GM21367 (cell line): Measurements from ENCODE around the gene HSDL1.
A peak's percentile ranks its signal among the peaks of the same experiment; 100 is the strongest.

ENCODE experiments used
- ATAC-seq: cut with Tn5 transposase; IDR thresholded peaks from one replicate; pipeline ENCODE4 v1.9.1; 2021; ENCODE audit not compliant: unreplicated experiment

HSDL1 gene

DNA sequence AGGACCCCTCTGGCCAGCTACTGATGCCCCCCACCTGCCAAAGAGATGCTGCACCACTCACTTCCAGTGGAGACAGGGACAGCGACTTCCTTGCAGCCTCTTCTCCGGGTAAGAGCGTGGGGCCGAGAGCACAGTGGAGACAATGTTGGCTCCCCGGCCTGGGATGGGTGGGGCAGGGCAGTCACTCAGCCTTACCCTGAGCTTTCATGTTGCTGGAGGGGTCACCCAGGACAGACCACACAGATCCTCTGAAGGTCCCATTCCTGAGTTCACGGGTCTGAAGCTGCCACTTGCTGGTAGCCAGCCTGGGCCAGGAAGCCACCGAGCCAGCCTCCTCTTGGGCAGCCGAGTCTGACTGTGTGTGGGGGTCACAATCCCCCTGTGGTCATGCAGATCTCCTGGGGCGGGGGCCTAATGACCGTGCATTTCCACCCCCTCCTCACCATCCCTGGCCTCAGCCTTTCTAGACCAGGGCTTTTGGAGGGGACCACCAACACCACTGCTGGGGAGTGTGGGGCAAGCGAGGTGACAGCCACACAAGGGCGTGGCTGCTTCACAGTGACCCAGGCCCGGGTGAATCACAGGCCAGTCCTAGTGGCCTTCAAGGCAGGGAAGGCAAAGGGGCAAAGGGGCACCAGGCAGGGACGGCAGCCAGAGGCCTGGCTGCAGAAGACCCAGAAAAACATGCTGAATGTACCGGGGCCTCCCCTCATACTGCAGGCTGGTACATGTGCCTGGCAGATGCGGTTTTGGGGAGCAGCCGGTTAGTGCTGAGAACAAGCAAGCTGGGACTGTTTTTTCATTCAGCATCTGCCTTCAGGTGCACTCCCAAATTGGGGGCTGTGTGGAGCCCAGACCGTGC, 31.4 kb upstream of the HSDL1 start:
- no peak for ATAC-seq

DNA sequence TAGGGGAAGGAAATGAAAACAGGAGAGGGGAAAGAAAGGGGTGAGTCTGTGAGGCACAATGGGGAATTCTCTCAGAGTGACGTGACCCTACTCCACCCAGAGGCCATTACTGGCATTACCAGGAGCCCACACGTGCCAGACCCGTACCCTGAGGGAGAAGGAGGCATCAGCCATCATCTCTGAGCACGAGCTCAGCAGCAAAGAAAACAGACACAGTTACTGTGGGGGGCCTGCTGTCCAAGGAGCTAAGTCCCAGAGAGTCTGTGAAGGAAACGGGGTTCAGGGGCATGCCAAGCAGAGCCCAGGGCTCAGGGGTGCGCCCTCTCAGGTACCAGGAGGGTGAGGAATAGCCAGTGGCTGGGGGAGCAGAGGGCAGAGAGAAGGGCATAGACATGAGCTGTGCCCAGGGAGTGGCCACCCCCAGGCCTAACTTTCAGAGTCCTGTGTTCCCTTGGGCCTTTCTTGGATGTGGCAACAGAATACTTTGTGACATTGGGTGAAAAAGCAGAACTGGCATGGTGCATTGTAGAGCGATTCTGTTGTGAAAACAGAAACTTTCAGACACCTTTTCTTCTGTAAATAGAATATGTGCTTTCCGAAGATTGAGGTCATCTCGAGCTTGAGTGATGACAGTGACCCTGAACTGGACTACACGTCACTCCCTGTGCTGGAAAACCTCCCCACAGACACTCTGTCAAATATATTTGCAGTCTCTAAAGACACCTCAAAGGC, 30.5 kb upstream of the HSDL1 start:
- peak; percentile 79 for ATAC-seq

DNA sequence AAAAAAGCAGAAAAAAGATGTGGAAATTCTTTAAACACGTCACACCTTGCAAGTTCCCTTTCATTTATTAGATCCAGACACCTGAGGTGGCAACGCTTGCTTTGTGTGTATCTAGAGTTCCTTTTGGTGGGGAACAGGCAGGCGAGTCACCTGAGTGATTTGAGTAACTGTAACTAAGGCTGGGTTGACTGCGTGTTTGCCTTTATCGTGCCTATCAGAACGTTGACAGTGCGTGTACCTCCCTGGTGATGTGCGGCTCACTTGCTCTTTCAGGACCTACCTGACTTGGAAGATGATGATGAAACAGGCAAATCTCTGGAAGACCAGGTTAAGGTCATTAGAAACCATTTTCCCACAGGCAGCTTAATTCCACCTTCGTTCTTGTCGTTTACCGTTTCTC, 29.4 kb upstream of the HSDL1 start:
- ATAC-seq = no peak

GRCh38 chr16:84169765-84170310, 24.9 kb upstream of the HSDL1 start:
- ATAC-seq = no peak

DNA sequence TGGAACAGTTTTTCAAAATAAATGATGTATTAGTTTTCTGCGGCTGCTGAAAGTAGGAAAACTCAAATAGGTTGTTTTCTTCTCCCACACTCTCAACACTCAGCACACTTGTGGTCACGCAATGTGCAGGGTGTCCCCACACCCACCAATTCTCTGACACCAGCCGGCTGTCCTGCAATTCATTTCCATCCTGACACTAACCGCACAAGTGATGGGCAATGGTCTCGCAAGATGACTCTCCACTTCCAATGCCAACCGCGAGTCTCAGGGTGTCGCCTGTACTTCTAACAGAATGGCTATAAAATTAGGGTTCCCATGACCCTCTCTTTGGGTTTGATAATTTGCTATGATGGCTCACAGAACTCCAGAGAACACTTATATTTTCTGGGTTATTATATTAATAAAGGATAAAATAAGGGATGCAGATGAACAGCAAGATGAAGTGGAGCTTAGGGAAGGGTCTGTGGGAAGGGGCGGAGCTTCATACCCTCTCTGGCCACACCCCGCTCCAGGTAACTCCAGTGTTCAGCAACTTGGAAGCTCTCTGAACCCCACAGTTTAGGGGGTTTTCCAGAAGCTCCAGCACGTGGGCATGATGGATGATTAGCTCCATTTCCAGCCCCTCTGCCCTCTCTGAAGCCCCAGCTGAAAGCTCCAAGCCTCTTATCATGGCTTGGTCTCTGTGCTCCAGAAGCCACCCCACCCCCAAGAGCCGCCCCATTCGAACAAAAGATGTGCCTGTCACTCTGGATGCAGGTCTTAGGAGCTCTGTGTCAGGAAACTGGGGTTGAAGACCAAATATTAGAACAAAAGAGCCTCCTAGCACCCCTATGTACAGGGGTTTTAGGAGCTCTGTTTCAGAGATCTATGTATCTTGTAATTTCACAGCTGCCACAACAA, 22.1 kb upstream of the HSDL1 start:
- ATAC-seq = no peak

DNA sequence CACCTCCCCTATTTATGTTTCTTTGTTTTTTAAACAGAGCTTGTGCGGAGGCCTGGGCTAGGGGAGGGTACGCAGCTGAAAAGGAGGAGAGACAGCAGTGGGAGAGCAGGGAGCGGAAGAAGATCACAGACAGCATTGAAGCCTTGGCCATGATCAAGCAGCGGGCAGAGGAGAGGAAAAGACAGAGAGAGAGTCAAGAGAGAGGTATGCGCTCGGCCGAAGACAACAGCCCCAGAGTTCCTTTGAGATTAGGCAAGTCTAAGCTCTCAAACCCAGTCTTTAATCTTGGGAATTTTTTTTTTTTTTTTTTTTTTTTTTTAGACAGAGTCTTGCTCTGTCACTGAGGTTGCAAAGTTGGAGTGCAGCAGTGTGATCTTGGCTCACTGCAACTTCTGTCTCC, 20.8 kb upstream of the HSDL1 start:
- ATAC-seq = no peak

DNA sequence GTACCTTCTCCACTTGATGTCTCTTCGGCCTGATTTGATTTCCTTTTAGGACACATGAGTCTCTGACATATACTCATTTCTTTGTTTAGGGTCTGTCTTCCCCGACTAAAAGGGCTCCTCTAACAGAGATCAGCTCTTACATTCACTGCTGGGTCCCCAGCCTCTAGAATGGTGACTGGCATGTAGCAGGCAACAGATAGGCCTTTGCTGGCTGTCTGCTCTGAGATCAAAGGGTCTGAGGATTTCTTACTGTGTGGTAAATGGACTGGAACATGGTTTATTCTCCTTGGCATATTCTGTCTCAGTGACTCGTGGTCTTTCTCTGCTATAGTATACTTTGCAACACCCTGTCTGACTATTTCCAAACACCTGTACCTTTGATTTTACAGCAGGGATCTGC, 16.8 kb upstream of the HSDL1 start:
- no peak for ATAC-seq

- ATAC-seq = no peak
These were observed 16.1 kb upstream of the HSDL1 start for GRCh38 chr16:84161037-84161436.

DNA sequence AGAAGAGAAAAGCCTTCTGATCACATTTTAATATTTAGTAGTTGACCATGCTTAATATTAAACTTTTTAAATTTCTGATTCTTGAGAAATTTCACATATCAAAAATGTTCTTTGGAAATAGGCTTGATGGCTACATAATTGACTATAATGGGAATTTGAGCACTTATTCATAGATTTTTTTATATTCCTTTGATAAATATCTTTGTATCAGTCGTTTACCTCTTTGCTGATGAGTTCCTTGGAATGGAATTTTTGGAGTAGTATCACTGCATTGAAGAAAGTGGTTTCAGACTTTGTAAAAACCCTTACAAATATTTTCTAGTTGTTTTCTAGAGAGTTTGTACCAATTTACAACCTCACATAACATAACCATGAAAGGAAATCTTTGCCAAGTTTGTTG, 14.8 kb upstream of the HSDL1 start:
- no peak for ATAC-seq

DNA sequence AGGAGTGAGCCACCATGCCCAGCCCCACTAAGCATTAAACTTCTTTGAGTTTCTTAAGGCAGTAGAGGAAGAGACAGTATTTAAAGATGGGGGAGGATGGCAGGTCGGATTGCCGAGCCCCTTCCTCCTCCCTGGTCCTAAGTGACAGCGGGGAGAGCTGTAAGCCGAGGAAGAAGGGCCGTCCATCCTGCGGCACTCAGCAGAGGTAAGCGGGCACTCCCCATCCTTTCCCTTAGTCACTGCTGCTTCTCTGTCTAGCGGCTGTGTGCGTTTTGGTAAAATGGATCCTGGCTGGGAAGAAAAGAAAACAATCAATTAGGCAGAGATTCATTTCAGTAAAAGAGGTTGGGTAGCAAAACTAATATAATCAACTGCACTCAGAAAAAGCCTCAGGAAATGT, 14.0 kb upstream of the HSDL1 start:
- ATAC-seq = no peak

DNA sequence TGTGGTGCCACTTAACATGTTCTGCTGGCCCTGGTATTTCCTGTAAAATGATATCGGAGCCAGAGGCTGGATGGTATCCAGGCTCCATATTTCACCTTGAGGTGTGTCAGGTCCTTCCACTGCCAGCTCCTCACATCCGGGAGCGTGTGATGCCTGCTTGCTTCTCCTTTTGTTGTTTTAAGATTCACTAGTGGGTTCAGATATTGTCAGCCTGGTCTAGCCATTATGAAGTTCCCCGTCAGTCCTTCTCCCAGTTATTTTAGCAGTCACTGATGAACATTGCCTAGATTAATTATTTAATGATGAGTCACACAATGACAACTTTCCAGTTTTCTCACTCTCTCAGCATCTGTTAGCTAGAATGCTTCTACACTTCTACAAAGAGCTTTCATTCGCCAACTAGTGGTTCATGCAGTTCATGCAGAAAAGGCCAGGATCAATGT, 11.4 kb upstream of the HSDL1 start:
- no peak for ATAC-seq

DNA sequence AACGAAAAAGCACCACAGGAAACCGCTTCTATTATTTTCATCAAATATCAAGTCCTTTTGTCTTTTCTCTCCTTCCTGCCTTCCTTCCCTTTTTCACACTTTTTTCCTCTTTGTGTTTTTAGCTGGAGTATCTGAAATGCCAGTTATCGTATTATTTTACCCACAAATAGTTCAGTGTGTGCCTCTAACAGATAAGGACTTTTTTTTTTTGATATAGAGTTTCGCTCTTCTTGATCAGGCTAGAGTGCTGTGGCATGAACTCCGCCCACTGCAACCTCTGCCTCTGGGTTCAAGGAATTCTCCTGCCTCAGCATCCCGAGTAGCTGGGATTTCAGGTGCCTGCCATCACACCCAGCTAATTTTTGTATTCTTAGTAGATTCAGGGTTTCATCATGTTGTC, 10.8 kb upstream of the HSDL1 start:
- ATAC-seq = no peak

DNA sequence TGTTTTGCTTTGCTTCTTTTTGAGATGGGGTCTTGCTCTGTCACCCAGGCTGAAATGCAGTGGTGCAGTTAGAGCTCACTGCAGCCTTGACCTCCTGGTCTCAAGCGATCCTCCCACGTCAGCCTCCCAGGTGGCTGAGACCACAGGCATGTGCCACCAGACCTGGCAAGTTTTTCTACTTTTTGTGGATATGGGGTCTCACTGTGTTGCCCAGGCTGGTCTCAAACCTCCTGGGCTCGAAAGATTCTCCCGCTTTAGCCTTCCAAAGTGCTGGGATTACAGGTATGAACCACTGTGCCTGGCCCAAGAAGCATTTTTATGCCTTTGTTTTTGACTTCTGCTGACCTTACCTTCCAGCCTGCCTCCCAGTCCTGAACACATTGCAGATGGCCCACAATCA, 10.2 kb upstream of the HSDL1 start:
- no peak for ATAC-seq

GRCh38 chr16:84153660-84154214, 8.8 kb upstream of the HSDL1 start:
- ATAC-seq = no peak

- no peak for ATAC-seq
These were observed 5.9 kb upstream of the HSDL1 start for GRCh38 chr16:84150926-84151325.

DNA sequence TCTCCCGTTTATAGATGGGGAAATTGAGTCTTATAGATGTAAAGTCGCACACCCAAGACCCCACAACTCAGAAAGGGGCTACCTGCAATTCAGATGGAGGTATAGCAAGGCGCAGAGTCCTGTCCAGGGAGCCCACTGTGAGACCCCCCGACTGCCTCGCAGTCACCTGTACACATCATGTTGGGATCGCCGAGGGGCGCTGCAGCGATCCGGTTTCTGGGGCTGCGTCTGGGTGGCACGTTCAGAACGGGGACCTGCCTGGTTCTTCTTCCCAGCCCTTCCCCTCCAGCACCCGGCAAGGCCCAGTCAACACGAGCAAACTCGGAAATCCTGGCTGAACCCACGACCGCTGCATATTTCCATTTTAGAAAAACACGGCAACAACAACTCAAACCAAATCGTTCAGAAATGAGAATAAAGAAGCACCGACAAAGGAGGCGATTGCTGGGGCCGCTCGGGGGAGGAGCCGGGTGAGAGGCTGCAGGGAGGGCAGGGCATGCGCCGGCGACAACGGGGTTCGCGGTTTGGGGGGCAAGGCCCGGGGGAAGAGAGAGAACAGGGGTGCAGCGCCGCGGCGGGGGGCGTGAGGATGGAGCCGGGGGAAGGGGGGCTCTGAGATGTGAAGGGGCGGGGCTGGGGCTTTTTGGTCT, 643 bp downstream of the HSDL1 start:
- ATAC-seq = no peak

GRCh38 chr16:84143784-84144199, 1.2 kb downstream of the HSDL1 start:
- ATAC-seq = no peak

DNA sequence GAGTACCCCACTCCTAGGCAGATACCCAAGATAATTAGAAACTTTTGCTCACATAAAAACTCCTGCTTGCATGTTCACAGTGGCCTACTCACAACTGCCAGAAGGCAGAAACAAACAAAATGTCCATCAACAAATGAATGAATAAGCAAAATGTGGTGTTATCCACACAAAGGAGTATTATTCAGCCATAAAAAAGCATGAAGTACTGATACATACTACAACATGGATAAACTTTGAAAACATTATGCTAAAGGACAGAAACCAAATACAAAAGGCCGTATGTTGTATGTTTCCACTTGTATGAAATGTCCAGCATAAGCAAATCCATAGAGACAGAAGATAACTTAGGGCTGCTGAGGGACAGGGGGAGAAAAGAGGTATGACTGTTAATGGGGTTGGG, 1.9 kb downstream of the HSDL1 start:
- no peak for ATAC-seq

DNA sequence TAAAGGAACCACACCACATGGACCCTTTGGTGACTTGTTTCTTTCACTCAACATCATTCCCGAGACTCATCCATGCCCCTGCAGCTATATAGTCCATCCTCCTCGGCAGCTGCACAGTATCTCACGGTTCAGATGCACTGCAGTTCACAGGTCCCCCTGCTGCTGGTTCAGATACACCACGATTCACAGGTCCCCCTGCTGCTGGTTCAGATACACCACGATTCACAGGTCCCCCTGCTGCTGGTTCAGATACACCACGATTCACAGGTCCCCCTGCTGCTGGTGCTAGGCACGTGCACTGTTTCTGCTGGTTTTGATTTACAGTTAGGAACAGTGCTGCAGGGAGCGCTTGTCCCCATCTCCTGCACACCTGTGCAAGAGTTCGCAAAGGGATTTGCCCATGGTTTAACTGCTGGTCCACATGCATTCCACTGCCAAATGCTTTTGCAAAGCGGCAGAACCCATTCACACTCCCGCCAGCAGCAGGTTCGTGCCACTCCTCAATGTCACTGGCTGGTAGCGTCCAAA, 3.8 kb downstream of the HSDL1 start:
- no peak for ATAC-seq

GRCh38 chr16:84139628-84140258, 5.2 kb downstream of the HSDL1 start:
- no peak for ATAC-seq
